GM23338 (cell line): ENCODE results near the gene IRF2.

Experiments
- CREB1 ChIP-seq: fragments of 250-450 bp; sonication (Bioruptor Pico); IDR thresholded peaks from 2 replicates; pipeline ENCODE4 v1.5.0; 2020; ENCODE audit warnings: low read depth, mild to moderate bottlenecking, moderate library complexity
- CTCF ChIP-seq, 2 experiments: fragments of 200-600 bp in 1 of 2; sonication (generic) in 1 of 2; conservative IDR thresholded peaks; 2 replicates each; pipeline versions ENCODE4 v1.5.1 to v1.6.1; 2016 to 2017; ENCODE audit warnings: antibody characterized with exemption in 2 of 2, low read depth in 2 of 2, mild to moderate bottlenecking in 2 of 2, moderate library complexity in 1 of 2
- ETS1 ChIP-seq: IDR thresholded peaks from 2 replicates; pipeline ENCODE4 v1.6.1; 2016; ENCODE audit warnings: antibody characterized with exemption
- EZH2 ChIP-seq: fragments of 200-600 bp; sonication (generic); IDR thresholded peaks from one replicate; pipeline ENCODE4 v1.8.0; 2017; ENCODE audit warnings: antibody characterized with exemption, mild to moderate bottlenecking, low read depth; ENCODE audit not compliant: unreplicated experiment
- EZH2phosphoT487 ChIP-seq: fragments of 200-600 bp; sonication (generic); IDR thresholded peaks from one replicate; pipeline ENCODE4 v1.8.1; 2018; ENCODE audit warnings: antibody characterized with exemption; ENCODE audit not compliant: unreplicated experiment
- JUNB ChIP-seq: IDR thresholded peaks from one replicate; pipeline ENCODE4 v1.6.1; 2016; ENCODE audit warnings: antibody characterized with exemption; ENCODE audit not compliant: unreplicated experiment
- POLR2AphosphoS5 ChIP-seq: IDR thresholded peaks from 2 replicates; pipeline ENCODE4 v1.6.1; 2016; ENCODE audit warnings: antibody characterized with exemption, low read depth
- REST ChIP-seq: IDR thresholded peaks from one replicate; pipeline ENCODE4 v1.6.1; 2018; ENCODE audit warnings: antibody characterized with exemption; ENCODE audit not compliant: unreplicated experiment
- ZNF114 ChIP-seq: fragments of 250-450 bp; sonication (Bioruptor Pico); IDR thresholded peaks from 2 replicates; pipeline ENCODE4 v1.5.0; 2020; ENCODE audit warnings: mild to moderate bottlenecking, moderate library complexity
- ZNF331 ChIP-seq: fragments of 250-450 bp; sonication (Bioruptor Pico); IDR thresholded peaks from 2 replicates; pipeline ENCODE4 v1.5.0; 2020; ENCODE audit warnings: low read depth, mild to moderate bottlenecking, moderate library complexity
- ZNF462 ChIP-seq: fragments of 250-450 bp; sonication (Bioruptor Pico); IDR thresholded peaks from 2 replicates; pipeline ENCODE4 v1.5.0; 2020; ENCODE audit warnings: mild to moderate bottlenecking, moderate library complexity

- TF ChIP-seq JUNB (no peak), EZH2 (no peak), CTCF (conservative IDR thresholded peaks at IDR 0.05; ENCODE audit: low read depth in 2 of 2) (no peak), EZH2phosphoT487 (no peak), POLR2AphosphoS5 (no peak), REST (no peak), CREB1 (CRISPR knock-in tag) (no peak), ETS1 (no peak), ZNF114 (CRISPR knock-in tag) (no peak), ZNF331 (CRISPR knock-in tag) (no peak), ZNF462 (CRISPR knock-in tag) (no peak)
Measured at GRCh38 chr4:184485279-184485678, 10.9 kb upstream of the IRF2 start.
